MG63 (cell line): Measurements from ENCODE around the gene FSD1L. TPM values are rescaled to one million over a fixed set of nuclear protein-coding genes. Genes with fewer than 3 reads are reported as not detected.

ENCODE experiments used
- DNase-seq: peaks from one replicate; pipeline ENCODE4 v3.0.0-alpha.2; 2020
- H3K27me3 ChIP-seq: fragments of 250-450 bp; sonication (Bioruptor Pico); 2 replicates; pipeline ENCODE4 v1.5.1; 2020; ENCODE audit warnings: mild to moderate bottlenecking, moderate library complexity
- H3K36me3 ChIP-seq: fragments of 250-450 bp; sonication (Bioruptor Pico); 2 replicates; pipeline ENCODE4 v1.5.1; 2020; ENCODE audit warnings: mild to moderate bottlenecking, moderate library complexity
- H3K4me3 ChIP-seq: fragments of 250-450 bp; sonication (Bioruptor Pico); 2 replicates; pipeline ENCODE4 v1.5.1; 2020; ENCODE audit warnings: mild to moderate bottlenecking, moderate library complexity
- H3K9me3 ChIP-seq: fragments of 250-450 bp; sonication (Bioruptor Pico); 2 replicates; pipeline ENCODE4 v1.5.1; 2020; ENCODE audit warnings: mild to moderate bottlenecking, moderate library complexity
- total RNA-seq: library from RNA; depleted of rRNA; stranded (reverse); fragments of >200 nt; shearing (Covaris generic); gene quantifications from 2 replicates; pipeline ENCODE4 v1.2.3, GENCODE V29; 2014; ENCODE audit warnings: low replicate concordance

Gene FSD1L
- total RNA-seq, 1 experiment from 2014 or later: 2.1 TPM

GRCh38 chr9:105457560-105458294 is 9.9 kb downstream of the FSD1L start:
- DNase-seq: no peak
- H3K4me3 ChIP-seq: no peak overlapping the region
- H3K9me3 ChIP-seq: peaks cover 11% of the 10 kb centered on the region
- no peaks in the 10 kb centered on the region for H3K27me3 ChIP-seq
- H3K36me3 ChIP-seq: peaks cover 19% of the 10 kb centered on the region

GRCh38 chr9:105458404-105458803 is 10.6 kb downstream of the FSD1L start:
- Histone ChIP-seq H3K27me3 (no peaks in the 10 kb centered on the region), H3K36me3 (peaks cover 19% of the 10 kb centered on the region), H3K4me3 (no peak overlapping the region), H3K9me3 (peaks cover 11% of the 10 kb centered on the region)
- DNase-seq: no peak

- peaks cover 22% of the 10 kb centered on the region for H3K36me3 ChIP-seq
- DNase-seq: no peak
- no peak overlapping the region for H3K4me3 ChIP-seq
- H3K27me3 ChIP-seq: no peaks in the 10 kb centered on the region
- peaks cover 11% of the 10 kb centered on the region for H3K9me3 ChIP-seq
These were observed 11.5 kb downstream of the FSD1L start for GRCh38 chr9:105459336-105459735.

- DNase-seq: no peak
- Histone ChIP-seq H3K9me3 (peaks cover 7% of the 10 kb centered on the region; the same call in 1 of the 2 replicates), H3K36me3 (peaks cover 49% of the 10 kb centered on the region), H3K4me3 (no peak overlapping the region), H3K27me3 (no peaks in the 10 kb centered on the region)
These were observed 19.1 kb downstream of the FSD1L start for GRCh38 chr9:105466898-105467455.

- H3K4me3 ChIP-seq: no peak overlapping the region
- H3K36me3 ChIP-seq: peaks cover 53% of the 10 kb centered on the region
- H3K9me3 ChIP-seq: peaks cover 7% of the 10 kb centered on the region; the same call in 1 of the 2 replicates
These were observed 21.0 kb downstream of the FSD1L start for GRCh38 chr9:105468875-105469274.

GRCh38 chr9:105473221-105473620 is 25.4 kb downstream of the FSD1L start:
- H3K9me3 ChIP-seq: no peaks in the 10 kb centered on the region
- no peak overlapping the region for H3K4me3 ChIP-seq
- no peaks in the 10 kb centered on the region for H3K27me3 ChIP-seq
- no peak for DNase-seq
- peaks cover 20% of the 10 kb centered on the region for H3K36me3 ChIP-seq

More at GRCh38 chr9:105468875-105469274, 21.0 kb downstream of the FSD1L start:
- no peaks in the 10 kb centered on the region for H3K27me3 ChIP-seq
- DNase-seq: no peak

GRCh38 chr9:105475302-105475701 is 27.5 kb downstream of the FSD1L start:
- no peaks in the 10 kb centered on the region for H3K27me3 ChIP-seq
- DNase-seq: no peak
- H3K4me3 ChIP-seq: no peak overlapping the region

GRCh38 chr9:105479846-105480245 is 32.0 kb downstream of the FSD1L start:
- Histone ChIP-seq H3K4me3 (no peak overlapping the region), H3K27me3 (no peaks in the 10 kb centered on the region), H3K36me3 (no peaks in the 10 kb centered on the region; the same call in 1 of the 2 replicates), H3K9me3 (no peaks in the 10 kb centered on the region)
- DNase-seq: no peak

More at GRCh38 chr9:105475302-105475701, 27.5 kb downstream of the FSD1L start:
- Histone ChIP-seq H3K36me3 (peaks cover 7% of the 10 kb centered on the region; the same call in 1 of the 2 replicates), H3K9me3 (no peaks in the 10 kb centered on the region)

GRCh38 chr9:105483618-105484017 is 35.8 kb downstream of the FSD1L start:
- Histone ChIP-seq H3K27me3 (no peaks in the 10 kb centered on the region), H3K9me3 (no peaks in the 10 kb centered on the region), H3K4me3 (no peak overlapping the region), H3K36me3 (peaks cover 26% of the 10 kb centered on the region)
- no peak for DNase-seq

GRCh38 chr9:105484226-105484625 is 36.4 kb downstream of the FSD1L start:
- DNase-seq: no peak
- H3K4me3 ChIP-seq: no peak overlapping the region
- H3K27me3 ChIP-seq: no peaks in the 10 kb centered on the region
- H3K9me3 ChIP-seq: peaks cover 2% of the 10 kb centered on the region; the same call in 1 of the 2 replicates
- H3K36me3 ChIP-seq: peaks cover 26% of the 10 kb centered on the region

- Histone ChIP-seq H3K36me3 (peaks cover 28% of the 10 kb centered on the region), H3K9me3 (peaks cover 3% of the 10 kb centered on the region; the same call in 1 of the 2 replicates), H3K4me3 (no peak overlapping the region), H3K27me3 (no peaks in the 10 kb centered on the region)
- no peak for DNase-seq
These were observed 37.3 kb downstream of the FSD1L start for GRCh38 chr9:105485131-105485530.

GRCh38 chr9:105496826-105497225 is 49.0 kb downstream of the FSD1L start:
- Histone ChIP-seq H3K4me3 (no peak overlapping the region), H3K36me3 (no peaks in the 10 kb centered on the region)

GRCh38 chr9:105497704-105498103 is 49.9 kb downstream of the FSD1L start:
- Histone ChIP-seq H3K9me3 (no peaks in the 10 kb centered on the region), H3K27me3 (no peaks in the 10 kb centered on the region), H3K36me3 (no peaks in the 10 kb centered on the region), H3K4me3 (no peak overlapping the region)
- DNase-seq: no peak

More at GRCh38 chr9:105496826-105497225, 49.0 kb downstream of the FSD1L start:
- DNase-seq: no peak
- Histone ChIP-seq H3K9me3 (peaks cover 4% of the 10 kb centered on the region; the same call in 1 of the 2 replicates), H3K27me3 (no peaks in the 10 kb centered on the region)

- no peaks in the 10 kb centered on the region for H3K9me3 ChIP-seq
- DNase-seq: no peak
- no peaks in the 10 kb centered on the region for H3K27me3 ChIP-seq
- no peak overlapping the region for H3K4me3 ChIP-seq
- H3K36me3 ChIP-seq: no peaks in the 10 kb centered on the region
These were observed 52.4 kb downstream of the FSD1L start for GRCh38 chr9:105500108-105500766.

GRCh38 chr9:105501414-105501813 is 53.6 kb downstream of the FSD1L start:
- no peak for DNase-seq
- Histone ChIP-seq H3K9me3 (no peaks in the 10 kb centered on the region), H3K36me3 (no peaks in the 10 kb centered on the region), H3K4me3 (no peak overlapping the region), H3K27me3 (no peaks in the 10 kb centered on the region)

GRCh38 chr9:105502276-105502675 is 54.4 kb downstream of the FSD1L start:
- no peaks in the 10 kb centered on the region for H3K36me3 ChIP-seq
- H3K27me3 ChIP-seq: no peaks in the 10 kb centered on the region
- no peak overlapping the region for H3K4me3 ChIP-seq
- no peak for DNase-seq
- no peaks in the 10 kb centered on the region for H3K9me3 ChIP-seq

- Histone ChIP-seq H3K9me3 (no peaks in the 10 kb centered on the region), H3K4me3 (no peak overlapping the region), H3K36me3 (no peaks in the 10 kb centered on the region), H3K27me3 (no peaks in the 10 kb centered on the region)
- DNase-seq: no peak
These were observed 56.0 kb downstream of the FSD1L start for GRCh38 chr9:105503881-105504280.
